Astrocyte of the hippocampus (primary cell): ENCODE results near the gene DUSP18.
"Not testable (repeated sequence)": the region's sequence is repeated elsewhere in the genome, so short reads cannot be mapped to it uniquely, and the experiment has no call there.

Source experiments
- DNase-seq: peaks from one replicate; pipeline ENCODE4 v3.0.0; 2011; ENCODE audit warnings: low read depth, low spot score

Gene DUSP18

GRCh38 chr22:30640839-30641430 is 26.7 kb downstream of the DUSP18 start:
- no peak for DNase-seq

- DNase-seq: no peak
Measured at GRCh38 chr22:30640361-30640760, 27.3 kb downstream of the DUSP18 start.

- no peak for DNase-seq
Measured at GRCh38 chr22:30637701-30638114, 30.0 kb downstream of the DUSP18 start.

DNA sequence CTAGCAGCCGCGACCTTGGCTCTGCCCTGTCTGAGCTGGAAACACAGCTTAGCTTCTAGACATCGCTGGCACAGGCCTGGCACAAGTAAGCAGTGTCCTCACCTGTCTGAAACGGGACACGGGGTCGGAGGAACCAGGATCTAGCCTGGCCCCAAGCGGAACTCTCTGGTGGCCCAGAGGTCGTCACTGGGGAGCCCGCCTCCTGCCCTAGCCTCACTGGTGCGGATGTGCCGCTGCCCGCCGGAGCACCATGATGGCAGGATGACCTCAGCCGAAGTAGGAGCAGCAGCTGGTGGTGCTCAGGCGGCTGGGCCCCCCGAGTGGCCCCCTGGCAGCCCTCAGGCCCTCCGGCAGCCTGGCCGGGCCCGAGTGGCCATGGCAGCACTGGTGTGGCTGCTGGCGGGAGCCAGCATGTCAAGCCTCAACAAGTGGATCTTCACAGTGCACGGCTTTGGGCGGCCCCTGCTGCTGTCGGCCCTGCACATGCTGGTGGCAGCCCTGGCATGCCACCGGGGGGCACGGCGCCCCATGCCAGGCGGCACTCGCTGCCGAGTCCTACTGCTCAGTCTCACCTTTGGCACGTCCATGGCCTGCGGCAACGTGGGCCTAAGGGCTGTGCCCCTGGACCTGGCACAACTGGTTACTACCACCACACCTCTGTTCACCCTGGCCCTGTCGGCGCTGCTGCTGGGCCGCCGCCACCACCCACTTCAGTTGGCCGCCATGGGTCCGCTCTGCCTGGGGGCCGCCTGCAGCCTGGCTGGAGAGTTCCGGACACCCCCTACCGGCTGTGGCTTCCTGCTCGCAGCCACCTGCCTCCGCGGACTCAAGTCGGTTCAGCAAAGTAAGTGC is 31.2 kb downstream of the DUSP18 start:
- peak; percentile 48 for DNase-seq

GRCh38 chr22:30635273-30636225 is 32.1 kb downstream of the DUSP18 start, which contains the start of gene SLC35E4:
Gene SLC35E4, plus strand, starts transcription at chr22:30635781. Its CDS starts 670 bp downstream, at chr22:30636451.
- peak; percentile 95 for DNase-seq

- DNase-seq: peak; percentile 92
Measured at GRCh38 chr22:30634471-30635233, 33.0 kb downstream of the DUSP18 start.

- not testable (repeated sequence) for DNase-seq
Measured at GRCh38 chr22:30631469-30631868, 36.2 kb downstream of the DUSP18 start.

DNA sequence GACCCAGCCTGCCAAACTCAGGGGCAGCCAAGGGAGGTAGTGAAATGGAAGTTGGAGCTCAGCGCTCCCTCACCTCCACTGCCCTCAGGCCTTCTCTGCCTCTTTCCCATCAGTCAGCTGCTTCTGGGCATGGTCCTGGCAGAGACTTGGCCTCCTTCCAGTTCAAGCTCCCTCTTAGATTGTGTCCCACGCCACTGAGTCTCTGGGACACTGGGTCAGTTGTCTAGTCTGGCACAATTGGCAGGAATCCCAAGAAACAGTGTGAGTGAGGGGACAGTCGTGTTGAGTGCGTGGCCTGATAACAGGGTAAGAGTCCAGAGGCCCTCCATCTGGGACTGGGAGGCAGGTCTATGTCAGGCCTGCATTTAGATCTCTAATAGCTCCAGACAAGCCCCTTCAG is 39.2 kb downstream of the DUSP18 start:
- DNase-seq: no peak

- DNase-seq: no peak
Measured at GRCh38 chr22:30627471-30627870, 40.2 kb downstream of the DUSP18 start.

- DNase-seq: no peak
Measured at GRCh38 chr22:30626413-30626812, 41.3 kb downstream of the DUSP18 start.

- DNase-seq: not testable (repeated sequence)
Measured at GRCh38 chr22:30619909-30620308, 47.8 kb downstream of the DUSP18 start.

- no peak for DNase-seq
Measured at GRCh38 chr22:30617819-30618218, 49.9 kb downstream of the DUSP18 start.

- no peak for DNase-seq
Measured at GRCh38 chr22:30615543-30615954, 52.1 kb downstream of the DUSP18 start.

- DNase-seq: no peak
Measured at GRCh38 chr22:30614879-30615278, 52.8 kb downstream of the DUSP18 start.

GRCh38 chr22:30614268-30614667 is 53.4 kb downstream of the DUSP18 start:
- no peak for DNase-seq

DNA sequence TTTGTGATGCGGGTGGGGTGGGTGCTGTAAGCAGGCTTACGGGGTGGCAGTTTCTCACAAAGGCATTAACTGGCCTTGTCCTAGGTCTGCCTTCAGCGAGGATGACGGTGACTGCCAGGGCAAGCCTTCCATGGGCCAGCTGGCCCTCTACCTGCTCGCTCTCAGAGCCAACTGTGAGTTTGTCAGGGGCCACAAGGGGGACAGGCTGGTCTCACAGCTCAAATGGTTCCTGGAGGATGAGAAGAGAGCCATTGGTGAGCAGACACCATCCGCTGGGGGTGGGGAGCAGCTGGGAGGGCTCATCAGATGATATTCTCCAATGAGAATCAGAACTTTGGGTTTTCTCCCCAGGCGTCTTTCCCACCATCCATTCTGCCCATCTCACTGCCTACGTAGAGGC is 54.9 kb downstream of the DUSP18 start:
- DNase-seq: no peak
